Osteocyte (in vitro differentiated cells): ENCODE results near the gene NCSTN. TPM values are rescaled to one million over a fixed set of nuclear protein-coding genes. Genes with fewer than 3 reads are reported as not detected.

Source experiments
- DNase-seq: peaks from one replicate; pipeline ENCODE4 v3.0.0; 2021; ENCODE audit warnings: mixed read lengths; ENCODE audit not compliant: unreplicated experiment; ENCODE audit errors: extremely low spot score
- H3K27ac Mint-ChIP-seq: one replicate; pipeline ENCODE4 v1.8.0; 2021; ENCODE audit warnings: mild to moderate bottlenecking, mixed read lengths; ENCODE audit not compliant: unreplicated experiment
- H3K27me3 Mint-ChIP-seq: one replicate; pipeline ENCODE4 v1.8.0; 2021; ENCODE audit warnings: mixed read lengths; ENCODE audit not compliant: unreplicated experiment
- H3K36me3 Mint-ChIP-seq: one replicate; pipeline ENCODE4 v1.8.0; 2021; ENCODE audit warnings: mixed read lengths; ENCODE audit not compliant: unreplicated experiment
- H3K4me1 Mint-ChIP-seq: one replicate; pipeline ENCODE4 v1.8.0; 2021; ENCODE audit warnings: mixed read lengths; ENCODE audit not compliant: unreplicated experiment
- H3K4me3 Mint-ChIP-seq: one replicate; pipeline ENCODE4 v1.8.0; 2021; ENCODE audit warnings: mild to moderate bottlenecking, moderate library complexity, mixed read lengths; ENCODE audit not compliant: unreplicated experiment
- H3K9me3 Mint-ChIP-seq: one replicate; pipeline ENCODE4 v1.8.0; 2021; ENCODE audit warnings: mixed read lengths; ENCODE audit not compliant: unreplicated experiment
- total RNA-seq: library from RNA; stranded (reverse); gene quantifications from 2 replicates; pipeline ENCODE4 v1.2.1, GENCODE V29; 2021
- TF ChIP-seq, protein P1 (sequence below): fragments of 200-600 bp; sonication (generic); IDR thresholded peaks from 2 replicates; pipeline ENCODE4 v1.5.0; 2021; ENCODE audit warnings: antibody characterized with exemption, mild to moderate bottlenecking, moderate library complexity

The NCSTN gene
- total RNA-seq, 1 donor from 2014 or later: 132 TPM

DNA sequence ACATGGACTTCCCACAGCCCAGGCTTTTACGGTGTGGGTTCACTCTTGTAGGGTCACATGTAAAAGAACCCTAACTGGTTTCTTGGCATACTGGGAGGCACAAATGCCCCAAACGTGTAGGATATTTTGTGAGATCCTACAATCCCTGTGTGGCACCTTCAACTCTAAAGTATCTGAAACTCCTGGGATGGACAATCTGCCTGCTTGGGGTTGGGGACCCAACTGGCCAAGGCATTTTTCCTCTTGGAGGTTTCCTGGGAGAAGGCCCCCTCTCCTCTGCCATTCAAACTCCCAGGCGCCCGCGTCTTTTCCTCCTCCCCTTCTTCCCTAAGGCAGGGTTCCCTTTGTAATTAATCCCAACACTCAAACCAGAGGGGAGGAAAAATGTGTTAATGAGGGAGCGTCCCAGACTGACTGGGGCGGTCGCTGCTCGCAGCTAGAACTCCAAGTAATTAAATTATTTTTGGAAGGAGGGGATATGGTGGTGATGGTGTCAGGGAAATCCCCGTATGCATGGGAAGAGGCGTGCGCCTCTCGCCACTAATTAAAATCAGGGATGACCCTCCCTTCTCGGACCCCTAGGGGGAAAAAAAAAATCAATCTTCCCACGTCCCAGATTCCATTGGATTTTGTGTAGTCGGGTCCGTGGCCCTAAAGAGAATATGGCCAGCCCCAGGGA lies 56.5 kb downstream of the NCSTN start:
- H3K27ac Mint-ChIP-seq: peak overlapping the region; percentile 28
- peaks cover 18% of the 10 kb centered on the region for H3K27me3 Mint-ChIP-seq
- H3K4me1 Mint-ChIP-seq: peaks cover 10% of the 10 kb centered on the region

DNA sequence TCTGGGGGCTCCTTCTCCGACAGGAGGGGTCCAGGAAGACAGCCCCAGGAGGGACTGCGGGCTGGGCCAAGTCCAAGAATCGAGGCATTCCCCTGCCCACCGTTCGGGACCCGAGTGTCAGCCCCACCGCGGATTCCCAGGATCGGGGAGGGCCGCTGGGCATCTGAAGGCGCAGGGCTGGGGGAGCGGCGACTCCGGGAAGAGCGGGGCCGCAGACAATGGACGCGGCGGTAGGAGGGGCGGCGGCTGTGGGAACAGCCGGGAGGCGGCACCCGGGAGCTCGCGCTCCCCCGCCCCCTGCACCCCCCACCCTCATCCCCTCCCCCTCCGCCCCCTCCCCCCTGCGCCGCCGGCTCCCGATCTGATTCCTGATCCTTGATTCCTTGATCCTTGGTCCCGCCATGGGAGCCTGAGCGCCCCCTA lies 57.1 kb downstream of the NCSTN start, which contains the start of gene VANGL2:
TSS of gene VANGL2 (plus strand) at position 342 of the 423 bp plus-strand sequence. CDS start 15,274 bp downstream, outside the sequence.
- Mint-ChIP-seq H3K4me3 (peak within 1 kb of the TSS; percentile 83), H3K27me3 (peaks cover 15% of the 10 kb centered on the region), H3K4me1 (peaks cover 10% of the 10 kb centered on the region), H3K36me3 (no peaks in the 10 kb centered on the region), H3K27ac (peak within 1 kb of the TSS; percentile 42), H3K9me3 (no peaks in the 10 kb centered on the region)
- TF ChIP-seq, protein P1, sequence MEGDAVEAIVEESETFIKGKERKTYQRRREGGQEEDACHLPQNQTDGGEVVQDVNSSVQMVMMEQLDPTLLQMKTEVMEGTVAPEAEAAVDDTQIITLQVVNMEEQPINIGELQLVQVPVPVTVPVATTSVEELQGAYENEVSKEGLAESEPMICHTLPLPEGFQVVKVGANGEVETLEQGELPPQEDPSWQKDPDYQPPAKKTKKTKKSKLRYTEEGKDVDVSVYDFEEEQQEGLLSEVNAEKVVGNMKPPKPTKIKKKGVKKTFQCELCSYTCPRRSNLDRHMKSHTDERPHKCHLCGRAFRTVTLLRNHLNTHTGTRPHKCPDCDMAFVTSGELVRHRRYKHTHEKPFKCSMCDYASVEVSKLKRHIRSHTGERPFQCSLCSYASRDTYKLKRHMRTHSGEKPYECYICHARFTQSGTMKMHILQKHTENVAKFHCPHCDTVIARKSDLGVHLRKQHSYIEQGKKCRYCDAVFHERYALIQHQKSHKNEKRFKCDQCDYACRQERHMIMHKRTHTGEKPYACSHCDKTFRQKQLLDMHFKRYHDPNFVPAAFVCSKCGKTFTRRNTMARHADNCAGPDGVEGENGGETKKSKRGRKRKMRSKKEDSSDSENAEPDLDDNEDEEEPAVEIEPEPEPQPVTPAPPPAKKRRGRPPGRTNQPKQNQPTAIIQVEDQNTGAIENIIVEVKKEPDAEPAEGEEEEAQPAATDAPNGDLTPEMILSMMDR: no peak
- DNase-seq: peak; percentile 93

More for the DNA sequence above, 56.5 kb downstream of the NCSTN start:
- Mint-ChIP-seq H3K9me3 (no peaks in the 10 kb centered on the region), H3K4me3 (peak overlapping the region; percentile 72), H3K36me3 (no peaks in the 10 kb centered on the region)
- TF ChIP-seq, protein P1: no peak
- DNase-seq: peak; percentile 69

DNA sequence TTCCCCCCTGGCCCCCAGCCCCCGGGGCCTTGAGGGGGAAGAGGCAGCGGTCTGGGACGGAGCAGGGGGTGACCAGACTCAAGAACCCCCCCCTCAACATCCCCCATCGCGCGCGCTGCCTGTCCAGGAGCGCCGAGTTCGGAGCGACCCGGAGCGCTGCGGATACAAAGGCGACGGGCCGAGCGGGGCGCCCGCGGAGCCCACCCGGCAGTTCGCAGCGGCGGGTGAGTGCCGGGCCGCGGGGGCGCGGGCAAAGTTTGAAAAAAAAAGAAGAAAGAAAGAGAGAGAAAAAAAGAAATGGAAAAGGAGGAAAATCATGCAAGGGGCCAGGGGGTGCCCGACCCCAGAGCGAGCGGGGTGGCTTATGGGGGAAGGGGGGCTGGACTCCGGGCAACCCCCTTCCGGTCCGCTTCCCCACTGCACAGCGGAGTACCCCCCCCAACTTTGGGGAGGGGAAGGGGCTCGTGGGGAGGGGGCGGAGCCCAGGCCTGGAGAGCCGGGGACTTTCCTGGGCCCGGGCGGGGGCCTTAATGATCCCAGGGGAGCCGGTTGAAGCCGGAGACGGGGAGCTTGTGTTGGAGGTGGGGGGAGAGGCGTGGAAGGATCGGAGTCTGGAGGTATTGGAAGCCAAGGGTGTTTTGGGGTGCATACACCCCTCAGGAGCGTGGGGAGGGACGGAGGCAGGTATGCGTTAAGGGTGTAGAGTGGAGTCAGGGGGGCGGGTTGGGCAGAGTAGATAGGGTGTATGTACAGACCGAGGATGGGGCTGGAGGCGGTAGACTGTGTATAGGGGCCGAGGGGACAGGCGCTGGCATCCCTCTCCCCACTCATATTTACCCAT lies 57.7 kb downstream of the NCSTN start:
- Mint-ChIP-seq H3K4me1 (peaks cover 10% of the 10 kb centered on the region), H3K27ac (peak overlapping the region; percentile 42), H3K27me3 (peaks cover 9% of the 10 kb centered on the region), H3K36me3 (peaks cover 1% of the 10 kb centered on the region), H3K4me3 (peak overlapping the region; percentile 83), H3K9me3 (no peaks in the 10 kb centered on the region)
- TF ChIP-seq, protein P1: no peak
- peak; percentile 84 for DNase-seq

DNA sequence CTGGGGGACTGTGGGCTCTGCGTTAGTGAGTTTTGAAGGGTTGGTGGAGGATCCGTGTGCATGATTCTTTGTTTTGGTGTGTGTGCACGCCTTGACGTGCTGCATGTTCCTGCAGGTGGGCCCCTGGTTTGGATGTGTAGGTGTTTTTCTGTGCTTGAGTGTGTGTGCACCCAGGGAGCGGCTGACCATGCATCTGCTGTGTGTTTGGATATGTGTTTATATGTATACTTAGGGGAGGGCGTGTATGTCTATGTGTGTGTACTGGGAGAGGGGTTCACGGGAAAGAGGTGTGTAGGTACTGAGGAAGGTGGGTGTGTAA lies 58.3 kb downstream of the NCSTN start:
- TF ChIP-seq, protein P1: no peak
- Mint-ChIP-seq H3K27me3 (peaks cover 5% of the 10 kb centered on the region), H3K9me3 (no peaks in the 10 kb centered on the region), H3K4me3 (peak overlapping the region; percentile 83), H3K36me3 (peaks cover 1% of the 10 kb centered on the region), H3K27ac (peak overlapping the region; percentile 42), H3K4me1 (peaks cover 10% of the 10 kb centered on the region)
- DNase-seq: peak; percentile 54
